HG03066 (cell line): ENCODE data around the gene PPARA.

Source experiments
- ATAC-seq: cut with Tn5 transposase; IDR thresholded peaks from one replicate; pipeline ENCODE4 v1.9.1; 2021; ENCODE audit warnings: low read depth; ENCODE audit not compliant: unreplicated experiment

Gene PPARA

GRCh38 chr22:46162771-46163556 lies 12.6 kb downstream of the PPARA start:
- ATAC-seq, result no peak

- ATAC-seq, result no peak
Measured at GRCh38 chr22:46163557-46163888, 13.2 kb downstream of the PPARA start.

- ATAC-seq, result no peak
Measured at GRCh38 chr22:46165977-46166376, 15.7 kb downstream of the PPARA start.

GRCh38 chr22:46169628-46170027 lies 19.3 kb downstream of the PPARA start:
- ATAC-seq, result no peak

- no peak for ATAC-seq
Measured at GRCh38 chr22:46171940-46172339, 21.6 kb downstream of the PPARA start.

- no peak for ATAC-seq
Measured at GRCh38 chr22:46172522-46173110, 22.3 kb downstream of the PPARA start.

GRCh38 chr22:46173152-46173551 lies 22.8 kb downstream of the PPARA start:
- ATAC-seq, result no peak

- no peak for ATAC-seq
Measured at GRCh38 chr22:46175631-46176030, 25.3 kb downstream of the PPARA start.

GRCh38 chr22:46176508-46177003 lies 26.2 kb downstream of the PPARA start:
- no peak for ATAC-seq

- ATAC-seq, result no peak
Measured at GRCh38 chr22:46178755-46179505, 28.6 kb downstream of the PPARA start.

- ATAC-seq, result no peak
Measured at GRCh38 chr22:46179748-46180147, 29.4 kb downstream of the PPARA start.

GRCh38 chr22:46180370-46181137 lies 30.2 kb downstream of the PPARA start:
- no peak for ATAC-seq

GRCh38 chr22:46183733-46184132 lies 33.4 kb downstream of the PPARA start:
- no peak for ATAC-seq

- no peak for ATAC-seq
Measured at GRCh38 chr22:46185283-46185682, 35.0 kb downstream of the PPARA start.

- ATAC-seq, result no peak
Measured at GRCh38 chr22:46187862-46188261, 37.5 kb downstream of the PPARA start.

- ATAC-seq, result no peak
Measured at GRCh38 chr22:46192210-46192993, 42.1 kb downstream of the PPARA start.

GRCh38 chr22:46193898-46194310 lies 43.6 kb downstream of the PPARA start:
- no peak for ATAC-seq

GRCh38 chr22:46195487-46196165 lies 45.3 kb downstream of the PPARA start:
- ATAC-seq, result no peak

- ATAC-seq, result no peak
Measured at GRCh38 chr22:46196278-46196677, 46.0 kb downstream of the PPARA start.
